Mucosa of descending colon (tissue), 3 donors: ENCODE data around the gene KAT7. TPM values are rescaled to one million over a fixed set of nuclear protein-coding genes. Genes with fewer than 3 reads are reported as not detected.
A peak's percentile ranks its signal among the peaks of the same experiment; 100 is the strongest.

Experiments used
- ATAC-seq: fragments of 200-7000 bp; cut with Tn5 transposase; one replicate; pipeline ENCODE4 v1.9.1; 2020; ENCODE audit warnings: mild to moderate bottlenecking, moderate library complexity
- DNase-seq, 3 donors: peaks; one replicate each; pipeline ENCODE4 v3.0.0-alpha.2; 2020
- H3K36me3 ChIP-seq: fragments of 200-600 bp; one replicate; pipeline ENCODE4 v1.8.0; 2021; ENCODE audit warnings: low read depth, mild to moderate bottlenecking
- H3K4me1 ChIP-seq: fragments of 200-600 bp; one replicate; pipeline ENCODE4 v1.8.0; 2021; ENCODE audit warnings: low read depth, mild to moderate bottlenecking
- H3K4me3 ChIP-seq: fragments of 200-600 bp; one replicate; pipeline ENCODE4 v1.8.0; 2021; ENCODE audit warnings: mild to moderate bottlenecking
- H3K9me3 ChIP-seq: fragments of 200-600 bp; one replicate; pipeline ENCODE4 v1.8.0; 2021; ENCODE audit warnings: mild to moderate bottlenecking
- intact Hi-C, 2 donors: fragments of 100-400 bp; cut with DNase I in 1 of 2; cut with micrococcal nuclease in 1 of 2; formaldehyde crosslinking; loops; one replicate each; pipeline versions ENCODE4 v1.11.0 to v1.11.1; 2022; cut with DNase I, micrococcal nuclease
- total RNA-seq, 3 donors: library from RNA; stranded (reverse); fragmentation: NEBNext Ultra II Directional in 2 of 3; extraction: Animal tissue kit (Norgen Biotek cat#: 25700) in 2 of 3; gene quantifications; one replicate each; pipeline versions ENCODE4 v1.2.1 to v1.2.4, GENCODE V29; 2021 to 2023
- TF ChIP-seq, protein P1 (sequence below): fragments of 200-600 bp; IDR thresholded peaks from one replicate; pipeline ENCODE4 v1.8.0; 2022; ENCODE audit warnings: antibody characterized with exemption, mild to moderate bottlenecking
- donor health status: DM: no; HTN: no; CAD: no; lungs with moderate emphysema.
- donor health status: DM: no; HTN: no; CAD: no.
- donor health status: DM: no; HTN: yes; CAD: no.

Gene KAT7
- total RNA-seq, 3 donors from 2014 or later: 43.7 to 73.4 (median 59.7) TPM

DNA sequence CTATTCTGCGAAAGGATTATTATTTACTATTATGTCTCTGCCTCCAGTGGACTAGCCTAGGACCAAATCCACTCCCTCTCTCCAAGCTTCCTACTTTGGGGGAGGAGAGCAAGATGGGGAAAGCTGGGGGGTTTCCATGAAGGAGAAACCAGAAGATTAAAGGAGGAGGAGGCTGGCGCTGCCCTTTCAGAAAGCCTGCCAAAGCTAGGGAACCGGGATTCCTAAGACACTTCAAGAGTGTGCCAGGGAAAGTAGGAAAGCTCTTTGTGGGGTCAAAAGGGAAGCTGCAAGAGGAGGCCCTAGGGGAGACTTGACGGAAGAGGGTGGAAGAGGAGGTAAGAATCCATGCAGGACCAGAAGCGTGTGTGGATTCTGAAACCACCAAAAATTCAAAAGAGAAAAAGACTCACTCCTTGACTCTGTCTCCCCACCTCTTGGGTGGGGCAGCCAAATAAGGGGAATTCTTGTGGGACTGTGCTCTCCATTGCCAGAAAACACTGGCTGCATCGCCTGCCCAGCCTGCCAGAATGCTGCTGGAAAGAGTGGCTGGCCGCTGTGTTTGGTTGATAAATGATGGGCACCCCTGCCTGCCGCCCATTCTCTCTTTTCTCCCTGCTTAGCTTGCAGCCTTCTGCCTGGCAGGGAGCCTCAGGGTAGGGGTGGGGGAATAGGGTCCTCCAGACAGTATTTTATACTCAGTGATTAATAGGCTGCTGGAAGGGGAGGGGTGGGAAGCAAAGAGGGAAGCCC, 11.8 kb upstream of the KAT7 start:
- Histone ChIP-seq H3K4me1 (no peaks in the 10 kb centered on the region), H3K9me3 (no peaks in the 10 kb centered on the region), H3K36me3 (no peaks in the 10 kb centered on the region), H3K4me3 (no peak overlapping the region)
- ATAC-seq: no peak
- intact Hi-C loops: loop anchor here in 1 of 2 donors (10.0 kb wide), 1 partner anchor 72 kb away; the partner anchor contains the start of gene SLC35B1
- DNase-seq: peak in 1 of 3 donors; percentile 35
- TF ChIP-seq, protein P1, sequence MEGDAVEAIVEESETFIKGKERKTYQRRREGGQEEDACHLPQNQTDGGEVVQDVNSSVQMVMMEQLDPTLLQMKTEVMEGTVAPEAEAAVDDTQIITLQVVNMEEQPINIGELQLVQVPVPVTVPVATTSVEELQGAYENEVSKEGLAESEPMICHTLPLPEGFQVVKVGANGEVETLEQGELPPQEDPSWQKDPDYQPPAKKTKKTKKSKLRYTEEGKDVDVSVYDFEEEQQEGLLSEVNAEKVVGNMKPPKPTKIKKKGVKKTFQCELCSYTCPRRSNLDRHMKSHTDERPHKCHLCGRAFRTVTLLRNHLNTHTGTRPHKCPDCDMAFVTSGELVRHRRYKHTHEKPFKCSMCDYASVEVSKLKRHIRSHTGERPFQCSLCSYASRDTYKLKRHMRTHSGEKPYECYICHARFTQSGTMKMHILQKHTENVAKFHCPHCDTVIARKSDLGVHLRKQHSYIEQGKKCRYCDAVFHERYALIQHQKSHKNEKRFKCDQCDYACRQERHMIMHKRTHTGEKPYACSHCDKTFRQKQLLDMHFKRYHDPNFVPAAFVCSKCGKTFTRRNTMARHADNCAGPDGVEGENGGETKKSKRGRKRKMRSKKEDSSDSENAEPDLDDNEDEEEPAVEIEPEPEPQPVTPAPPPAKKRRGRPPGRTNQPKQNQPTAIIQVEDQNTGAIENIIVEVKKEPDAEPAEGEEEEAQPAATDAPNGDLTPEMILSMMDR: no peak

DNA sequence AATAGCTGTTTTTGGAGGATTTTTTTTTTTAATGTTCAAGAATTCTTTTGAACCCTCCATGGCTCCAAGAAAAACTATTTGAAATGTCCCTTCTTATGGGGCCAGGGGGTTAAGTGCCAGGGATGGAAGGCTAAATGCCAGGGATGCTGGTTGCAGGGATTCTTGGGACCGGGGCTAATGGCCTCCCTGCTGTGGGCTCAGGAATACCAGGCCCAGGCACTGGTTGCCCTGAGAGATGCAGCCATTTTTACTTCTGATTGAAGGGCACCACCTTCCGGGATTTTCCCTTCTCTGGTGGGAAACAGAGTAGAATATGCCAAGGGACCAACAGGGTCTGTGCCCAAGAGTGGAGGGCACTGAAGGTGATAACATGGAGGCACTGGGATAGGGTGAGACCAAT, 10.9 kb upstream of the KAT7 start:
- Histone ChIP-seq H3K4me1 (no peaks in the 10 kb centered on the region), H3K36me3 (no peaks in the 10 kb centered on the region), H3K4me3 (no peak overlapping the region), H3K9me3 (no peaks in the 10 kb centered on the region)
- no peak for DNase-seq
- TF ChIP-seq, protein P1: no peak
- ATAC-seq: no peak
- intact Hi-C loops: loop anchor here in 1 of 2 donors (10.0 kb wide), 1 partner anchor 73 kb away; the partner anchor contains the start of gene SLC35B1

GRCh38 chr17:49779156-49779738, 9.2 kb upstream of the KAT7 start:
- DNase-seq (no peak), ATAC-seq (no peak)
- Histone ChIP-seq H3K4me1 (no peaks in the 10 kb centered on the region), H3K4me3 (no peak overlapping the region), H3K36me3 (no peaks in the 10 kb centered on the region), H3K9me3 (no peaks in the 10 kb centered on the region)
- TF ChIP-seq, protein P1: no peak
- intact Hi-C loops: loop anchor here in 1 of 2 donors (10.0 kb wide), 1 partner anchor 74 kb away; the partner anchor contains the start of gene SLC35B1

DNA sequence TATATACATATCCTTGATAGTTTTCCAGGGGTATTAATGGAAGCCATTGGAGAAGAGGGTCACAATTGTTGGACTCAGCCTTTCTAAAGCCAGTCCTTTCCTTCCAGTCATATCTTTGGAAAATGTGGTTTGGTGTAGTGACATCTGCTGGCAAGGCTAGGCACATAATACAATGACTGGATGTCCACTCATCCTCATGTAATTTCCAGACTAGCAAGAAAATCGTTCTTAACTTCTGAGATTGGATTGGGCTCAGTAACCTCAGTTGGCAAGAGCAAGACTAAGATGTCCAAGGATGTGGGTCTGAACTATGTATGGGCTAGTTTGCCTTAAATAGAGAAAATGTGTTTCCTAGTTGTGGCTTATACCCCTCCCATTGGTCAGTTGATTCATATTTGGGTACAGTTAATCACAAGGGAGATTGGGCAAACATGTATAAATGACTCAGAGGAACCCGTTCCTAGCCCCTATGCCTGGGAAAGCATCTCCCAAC, 8.7 kb upstream of the KAT7 start:
- peak in 1 of 3 donors; percentile 66 for DNase-seq
- Histone ChIP-seq H3K9me3 (no peaks in the 10 kb centered on the region), H3K36me3 (no peaks in the 10 kb centered on the region), H3K4me1 (no peaks in the 10 kb centered on the region), H3K4me3 (no peak overlapping the region)
- intact Hi-C loops: loop anchor here in 1 of 2 donors (10.0 kb wide), 1 partner anchor 75 kb away; the partner anchor contains the start of gene SLC35B1
- TF ChIP-seq, protein P1: no peak
- ATAC-seq: peak; percentile 67

DNA sequence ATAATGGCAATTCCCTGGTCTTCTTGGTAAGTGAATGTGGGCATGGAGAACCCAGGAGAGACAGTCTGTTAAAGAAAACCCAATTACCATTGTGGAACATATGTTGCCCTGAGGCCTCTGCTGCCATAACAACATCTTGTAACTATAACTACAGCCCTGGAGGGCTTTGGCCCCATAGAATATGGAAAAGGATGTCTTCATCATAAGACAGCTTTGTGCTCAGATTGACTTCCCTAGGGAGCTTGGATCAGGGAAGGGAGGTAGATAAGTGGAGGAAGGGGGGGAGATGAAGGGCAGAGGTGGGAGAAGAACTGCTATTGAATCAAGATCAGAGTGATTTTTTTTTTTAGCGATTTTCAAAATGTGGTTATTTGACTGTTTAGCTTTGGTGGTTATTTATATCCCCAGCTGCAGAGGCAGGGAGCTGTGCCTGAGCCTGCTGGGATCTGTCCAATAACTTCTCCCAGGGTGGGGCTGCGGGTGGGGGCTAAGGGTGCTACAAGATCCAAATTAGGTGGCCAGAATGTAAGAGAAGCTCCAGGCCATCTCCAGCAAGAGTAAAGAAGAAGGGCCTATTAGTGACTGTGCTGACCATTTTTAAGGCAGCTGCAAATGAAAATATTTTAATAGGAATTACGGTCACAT, 5.3 kb upstream of the KAT7 start:
- DNase-seq: no peak
- intact Hi-C loops: no loop called here
- no peak overlapping the region for H3K4me3 ChIP-seq

More for the DNA sequence above, 5.3 kb upstream of the KAT7 start:
- ATAC-seq: no peak
- Histone ChIP-seq H3K9me3 (no peaks in the 10 kb centered on the region), H3K36me3 (no peaks in the 10 kb centered on the region), H3K4me1 (peaks cover 6% of the 10 kb centered on the region)
- TF ChIP-seq, protein P1: no peak
